Measurements from ENCODE around the gene HOXB9.

HOXB9 gene

DNA sequence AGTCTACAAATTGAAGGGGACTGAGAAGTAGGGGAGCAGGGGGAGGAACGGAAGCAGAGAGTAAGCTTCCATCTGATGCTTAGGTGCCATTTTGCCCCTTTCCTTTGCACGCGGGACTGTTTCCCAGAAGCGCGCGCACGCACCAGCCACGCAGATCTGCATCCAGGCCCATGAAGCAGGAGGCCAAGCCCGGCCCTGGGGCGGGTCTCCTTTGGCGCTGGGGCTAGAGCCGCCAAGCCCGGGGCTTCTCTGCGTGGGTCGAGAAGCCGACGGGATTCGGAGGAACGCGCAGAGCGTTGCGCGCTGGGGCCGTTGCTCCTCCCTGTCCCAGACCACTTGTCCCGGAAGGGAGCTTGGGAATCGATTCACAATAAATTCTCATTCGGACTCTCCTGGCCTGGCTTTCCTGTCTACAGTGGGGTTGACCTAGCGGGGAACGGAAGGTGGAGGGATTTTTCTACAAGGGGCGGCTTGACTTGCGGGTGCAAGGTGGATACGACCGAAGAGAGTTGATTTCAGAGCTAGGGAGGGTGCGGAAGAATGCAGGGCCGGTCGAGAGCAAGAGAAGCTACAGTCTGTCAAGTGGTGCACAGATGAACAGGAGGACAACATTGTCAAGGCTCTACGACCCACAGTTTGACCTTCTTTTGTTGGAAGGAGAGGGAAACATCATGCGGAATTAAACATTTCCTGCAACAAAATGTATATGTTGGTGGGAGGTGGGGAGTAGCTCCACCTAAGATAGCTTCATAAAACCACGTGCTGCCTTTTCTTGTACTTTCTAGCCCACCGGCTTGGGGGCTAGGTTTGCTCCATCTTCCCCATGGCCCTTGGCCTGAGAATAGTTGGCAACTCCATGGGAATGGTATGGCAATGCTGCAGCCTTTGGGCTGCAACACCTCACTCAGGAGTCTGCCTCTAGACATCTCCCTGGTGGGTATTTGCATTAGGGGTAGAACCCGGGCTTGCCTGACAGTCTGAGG is 4.5 kb downstream of the HOXB9 start:
- no peaks in the 10 kb centered on the region for H3K36me3 ChIP-seq (ENCODE audit: control insufficient read depth, insufficient read depth, low read length)
- H3K4me1 ChIP-seq (ENCODE audit: control insufficient read depth, insufficient read depth, low read length, poor library complexity, severe bottlenecking), result peaks cover 10% of the 10 kb centered on the region
- no peak overlapping the region for H3K4me3 ChIP-seq (ENCODE audit: extremely low read depth, insufficient read depth, low read length, poor library complexity, severe bottlenecking)
- no peak overlapping the region for H3K27ac ChIP-seq (ENCODE audit: low read depth, low read length, severe bottlenecking)
- no peaks in the 10 kb centered on the region for H3K9me3 ChIP-seq (ENCODE audit: control insufficient read depth, low read length)
- WGBS, 2 experiments (ENCODE audit: insufficient coverage in 2 of 2), result 6 to 8% methylated on average over 34 to 36 of the region's 41 CpGs

DNA sequence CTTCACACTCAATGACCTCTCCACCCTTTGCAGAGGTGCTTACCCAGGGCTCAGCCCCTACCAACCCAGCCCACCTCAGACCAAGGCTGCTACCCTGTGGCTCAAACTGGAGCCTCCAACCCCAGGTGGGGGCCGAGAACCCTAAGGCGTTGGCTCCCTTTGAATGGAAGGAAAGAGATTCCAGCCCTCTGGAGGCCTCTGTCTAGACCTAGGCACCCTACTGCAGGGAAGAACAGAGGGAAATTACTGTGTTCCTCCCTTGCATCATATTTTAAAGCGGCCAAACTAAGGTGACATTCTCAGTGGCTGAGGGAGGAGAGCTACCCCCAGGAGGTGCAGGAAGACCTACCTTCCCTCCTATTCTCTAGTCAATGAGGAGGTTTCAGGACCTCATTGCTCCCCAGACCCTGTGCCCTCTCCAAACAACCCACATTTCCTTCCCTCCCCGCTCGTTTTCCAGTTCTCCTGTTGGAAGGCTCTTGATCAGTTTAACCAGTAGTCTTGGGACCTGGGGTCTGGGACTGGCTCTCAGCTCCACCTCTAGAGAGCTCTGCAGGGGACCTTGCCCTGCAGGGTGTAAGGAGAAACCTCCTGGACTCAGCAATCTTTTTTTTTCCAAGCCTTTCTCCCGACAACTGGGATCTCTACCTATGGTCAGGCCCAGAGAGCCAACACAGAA is 5.6 kb downstream of the HOXB9 start:
- WGBS, 2 experiments (ENCODE audit: insufficient coverage in 2 of 2), result 4 to 13% methylated on average over 3 to 4 of the region's 6 CpGs
- Histone ChIP-seq H3K4me3 (ENCODE audit: extremely low read depth, insufficient read depth, low read length, poor library complexity, severe bottlenecking) (no peak overlapping the region), H3K36me3 (ENCODE audit: control insufficient read depth, insufficient read depth, low read length) (no peaks in the 10 kb centered on the region), H3K27ac (ENCODE audit: low read depth, low read length, severe bottlenecking) (no peak overlapping the region), H3K9me3 (ENCODE audit: control insufficient read depth, low read length) (no peaks in the 10 kb centered on the region), H3K4me1 (ENCODE audit: control insufficient read depth, insufficient read depth, low read length, poor library complexity, severe bottlenecking) (peaks cover 5% of the 10 kb centered on the region)

DNA sequence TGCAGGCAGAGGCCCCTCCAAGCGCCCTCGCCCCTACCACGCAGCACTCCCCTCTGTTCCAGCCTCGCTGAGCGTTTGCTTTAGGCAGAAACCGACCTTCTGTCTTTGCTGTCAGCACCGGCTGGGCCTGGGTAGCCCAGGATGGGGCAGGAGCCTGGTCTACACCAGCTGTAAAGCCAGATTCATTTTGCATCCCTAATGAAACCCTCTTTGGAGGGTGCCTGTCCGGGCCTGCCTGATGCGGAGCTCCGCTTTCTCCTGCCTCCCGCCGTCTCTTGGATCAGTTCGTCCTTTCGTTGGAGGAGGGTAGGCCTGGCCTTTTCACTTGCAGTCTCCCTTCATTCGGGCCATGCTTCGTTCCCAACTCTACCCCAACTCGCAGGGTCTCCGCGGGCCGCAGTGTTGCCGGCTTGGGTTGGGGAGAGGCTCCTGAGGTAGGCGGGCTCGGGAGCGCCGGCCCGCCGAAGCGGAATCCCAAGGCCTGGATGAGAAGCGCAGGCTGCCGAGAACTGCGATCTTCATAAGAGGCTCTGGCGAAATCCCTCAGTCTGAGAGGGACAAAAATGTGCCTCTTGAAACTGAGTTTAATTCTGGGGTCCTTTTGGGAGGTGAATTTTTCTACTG is 6.2 kb downstream of the HOXB9 start:
- 4% methylated on average over 22 to 28 of the region's 32 CpGs for WGBS, 2 experiments (ENCODE audit: insufficient coverage in 2 of 2)

DNA sequence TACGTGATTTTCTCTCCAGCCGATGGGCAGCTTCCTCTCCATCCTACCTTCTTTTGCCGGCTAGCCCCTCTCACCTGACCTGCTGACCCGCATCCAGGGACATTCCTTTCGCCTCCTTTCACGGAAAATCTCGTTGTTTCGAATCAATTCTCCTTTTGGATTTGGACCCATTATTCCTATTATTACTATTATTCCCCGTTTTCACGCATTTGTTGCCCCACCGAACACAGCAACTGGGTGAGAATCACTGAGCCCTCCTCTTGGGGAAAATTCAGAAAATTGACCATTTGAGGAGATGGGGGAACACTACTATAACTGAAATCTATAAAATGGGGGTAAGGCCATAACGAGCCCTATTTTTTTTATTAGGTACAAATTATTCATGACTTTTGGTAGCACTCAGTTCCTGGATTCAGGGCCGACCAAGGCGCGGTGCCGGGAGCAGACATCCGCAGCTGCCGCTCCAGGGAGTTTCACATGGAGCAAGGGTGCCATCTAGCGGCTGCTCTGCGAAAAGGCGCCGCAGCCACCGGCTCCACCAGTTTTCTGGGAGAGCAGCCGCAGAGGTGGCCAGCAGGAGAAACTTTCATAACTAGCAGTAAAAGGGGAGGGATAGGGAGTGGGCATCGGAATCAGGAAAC is 7.8 kb downstream of the HOXB9 start:
- Histone ChIP-seq H3K27ac (ENCODE audit: low read depth, low read length, severe bottlenecking) (no peak overlapping the region), H3K9me3 (ENCODE audit: control insufficient read depth, low read length) (no peaks in the 10 kb centered on the region), H3K36me3 (ENCODE audit: control insufficient read depth, insufficient read depth, low read length) (no peaks in the 10 kb centered on the region), H3K4me3 (ENCODE audit: extremely low read depth, insufficient read depth, low read length, poor library complexity, severe bottlenecking) (peak overlapping the region; percentile 17), H3K4me1 (ENCODE audit: control insufficient read depth, insufficient read depth, low read length, poor library complexity, severe bottlenecking) (peaks cover 5% of the 10 kb centered on the region)
- 1% methylated on average over 17 to 19 of the region's 25 CpGs for WGBS, 2 experiments (ENCODE audit: insufficient coverage in 2 of 2)

More for the DNA sequence above, 6.2 kb downstream of the HOXB9 start:
- no peak overlapping the region for H3K4me3 ChIP-seq (ENCODE audit: extremely low read depth, insufficient read depth, low read length, poor library complexity, severe bottlenecking)
- H3K9me3 ChIP-seq (ENCODE audit: control insufficient read depth, low read length), result no peaks in the 10 kb centered on the region
- H3K4me1 ChIP-seq (ENCODE audit: control insufficient read depth, insufficient read depth, low read length, poor library complexity, severe bottlenecking), result peaks cover 5% of the 10 kb centered on the region
- peak overlapping the region; percentile 50 for H3K27ac ChIP-seq (ENCODE audit: low read depth, low read length, severe bottlenecking)
- no peaks in the 10 kb centered on the region for H3K36me3 ChIP-seq (ENCODE audit: control insufficient read depth, insufficient read depth, low read length)

DNA sequence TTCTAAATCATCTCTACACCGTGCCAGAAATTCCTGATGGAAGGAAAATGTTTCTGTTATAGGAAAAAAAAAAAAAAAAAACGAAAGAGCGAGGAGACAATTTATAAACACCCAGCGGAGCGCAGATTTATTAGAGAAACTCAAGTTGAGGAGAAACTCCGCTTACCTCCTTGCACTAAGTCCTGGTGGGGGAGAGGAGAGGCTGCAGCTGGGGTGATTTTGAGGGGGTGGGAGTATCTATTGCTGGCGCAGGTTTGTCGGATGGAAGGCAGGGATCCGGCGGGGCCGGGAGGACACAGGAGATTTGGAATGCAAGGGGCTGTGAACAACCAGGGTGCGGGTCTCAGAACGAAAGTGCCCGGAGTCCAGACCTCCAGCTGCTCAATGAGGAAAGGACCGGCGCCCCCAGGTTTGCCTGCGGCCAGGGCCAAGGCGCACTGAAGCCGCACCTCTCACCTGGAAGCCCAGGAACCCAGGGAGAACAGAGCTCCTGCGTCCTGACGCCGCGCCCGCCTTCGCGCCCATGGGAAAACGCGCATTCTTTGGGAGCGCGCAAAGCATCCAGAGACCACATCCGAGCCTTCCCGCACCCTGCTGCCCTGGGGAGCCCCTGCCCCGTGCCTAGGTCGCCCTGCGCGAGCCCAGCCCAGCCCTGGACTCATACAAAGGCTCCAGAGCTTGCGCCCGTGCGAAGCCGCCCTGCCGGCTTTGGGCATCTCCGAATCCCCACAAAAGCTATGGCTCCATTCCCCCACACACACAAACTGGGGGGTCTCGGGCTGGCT is 8.5 kb downstream of the HOXB9 start:
- H3K27ac ChIP-seq (ENCODE audit: low read depth, low read length, severe bottlenecking), result no peak overlapping the region

DNA sequence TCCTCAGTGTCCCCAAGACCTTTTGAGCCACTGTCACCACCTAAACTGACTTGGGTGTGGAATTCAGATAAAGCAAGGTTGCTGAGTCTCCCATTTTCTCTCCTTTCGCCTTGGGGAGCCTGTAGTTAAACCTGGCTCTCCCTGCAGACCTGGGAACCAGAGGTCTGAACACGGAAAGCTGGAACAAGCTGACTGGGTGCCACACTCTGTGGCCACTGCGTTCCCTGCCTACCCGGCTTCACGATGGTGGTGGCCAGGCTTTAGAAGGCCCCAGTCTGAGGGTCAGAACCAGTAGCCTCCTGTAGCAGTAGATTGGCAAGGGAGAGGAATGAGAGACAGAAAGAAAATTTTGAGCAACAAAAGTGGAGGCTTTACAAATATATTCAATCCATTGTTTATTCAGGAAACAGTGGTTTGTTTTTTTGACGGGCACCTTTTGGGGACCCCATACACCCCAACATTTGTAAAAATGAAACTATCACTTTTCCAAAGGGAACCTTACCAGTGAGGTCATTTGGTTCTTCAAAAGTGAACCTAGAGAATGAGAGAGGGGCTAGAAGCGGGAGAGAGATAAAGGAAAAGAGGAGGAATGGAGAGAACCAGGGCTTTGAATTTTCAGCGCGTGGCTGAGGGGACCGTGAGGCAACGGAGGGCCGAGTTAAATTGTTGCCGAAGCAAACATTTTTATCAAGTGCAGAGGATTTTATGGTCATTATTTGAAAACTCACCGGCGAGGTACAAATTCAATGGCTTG is 9.3 kb downstream of the HOXB9 start:
- WGBS, 2 experiments (ENCODE audit: insufficient coverage in 2 of 2), result 5 to 7% methylated on average over 11 to 12 of the region's 15 CpGs
- Histone ChIP-seq H3K9me3 (ENCODE audit: control insufficient read depth, low read length) (no peaks in the 10 kb centered on the region), H3K27ac (ENCODE audit: low read depth, low read length, severe bottlenecking) (peak overlapping the region; percentile 56), H3K36me3 (ENCODE audit: control insufficient read depth, insufficient read depth, low read length) (no peaks in the 10 kb centered on the region), H3K4me3 (ENCODE audit: extremely low read depth, insufficient read depth, low read length, poor library complexity, severe bottlenecking) (no peak overlapping the region), H3K4me1 (ENCODE audit: control insufficient read depth, insufficient read depth, low read length, poor library complexity, severe bottlenecking) (peaks cover 6% of the 10 kb centered on the region)

More for the DNA sequence above, 8.5 kb downstream of the HOXB9 start:
- 3% methylated on average over 38 to 39 of the region's 43 CpGs for WGBS, 2 experiments (ENCODE audit: insufficient coverage in 2 of 2)
- H3K4me3 ChIP-seq (ENCODE audit: extremely low read depth, insufficient read depth, low read length, poor library complexity, severe bottlenecking), result no peak overlapping the region
- H3K9me3 ChIP-seq (ENCODE audit: control insufficient read depth, low read length), result no peaks in the 10 kb centered on the region
- peaks cover 5% of the 10 kb centered on the region for H3K4me1 ChIP-seq (ENCODE audit: control insufficient read depth, insufficient read depth, low read length, poor library complexity, severe bottlenecking)
- no peaks in the 10 kb centered on the region for H3K36me3 ChIP-seq (ENCODE audit: control insufficient read depth, insufficient read depth, low read length)

DNA sequence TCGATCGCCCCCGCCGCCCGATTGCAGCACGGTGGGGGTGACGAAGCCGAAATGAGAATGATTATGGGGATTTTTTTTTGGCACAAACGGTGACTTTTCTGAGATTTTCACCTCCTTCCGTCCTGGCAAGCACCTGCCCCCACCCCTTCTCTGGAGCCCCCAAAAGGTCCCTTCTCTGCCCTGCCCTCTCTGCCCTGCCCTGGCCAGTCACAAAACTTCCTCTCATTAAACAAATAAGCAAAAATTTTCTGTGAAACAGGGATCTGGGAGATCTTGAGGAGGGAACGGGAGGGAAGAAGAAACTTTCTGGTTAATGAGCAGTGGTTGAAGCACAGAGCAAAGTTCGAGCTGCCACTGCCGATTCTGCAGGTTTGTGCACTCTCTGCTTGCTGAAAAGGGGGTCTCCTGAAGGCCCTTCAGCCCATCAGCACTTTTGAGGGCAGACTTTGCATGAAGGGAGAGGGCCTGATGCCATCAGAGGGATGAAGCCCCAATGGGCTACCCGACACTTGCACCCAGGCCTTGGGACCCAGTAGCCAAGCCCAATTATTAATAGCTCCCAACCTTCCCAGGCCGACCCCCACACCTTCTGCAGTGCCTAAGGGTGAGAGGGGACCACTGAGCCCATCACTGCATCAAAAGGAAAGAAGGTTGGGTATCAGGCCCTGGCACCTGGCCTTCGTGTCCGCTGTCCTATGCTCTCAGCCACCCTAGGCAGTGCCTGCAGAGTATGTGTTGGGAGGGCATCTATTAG is 10.0 kb downstream of the HOXB9 start:
- H3K4me1 ChIP-seq (ENCODE audit: control insufficient read depth, insufficient read depth, low read length, poor library complexity, severe bottlenecking), result peaks cover 9% of the 10 kb centered on the region
- H3K4me3 ChIP-seq (ENCODE audit: extremely low read depth, insufficient read depth, low read length, poor library complexity, severe bottlenecking), result no peak overlapping the region
- H3K36me3 ChIP-seq (ENCODE audit: control insufficient read depth, insufficient read depth, low read length), result no peaks in the 10 kb centered on the region
- 6 to 21% methylated on average over 4 to 7 of the region's 17 CpGs for WGBS, 2 experiments (ENCODE audit: insufficient coverage in 2 of 2)
- H3K27ac ChIP-seq (ENCODE audit: low read depth, low read length, severe bottlenecking), result peak overlapping the region; percentile 24
- no peaks in the 10 kb centered on the region for H3K9me3 ChIP-seq (ENCODE audit: control insufficient read depth, low read length)

DNA sequence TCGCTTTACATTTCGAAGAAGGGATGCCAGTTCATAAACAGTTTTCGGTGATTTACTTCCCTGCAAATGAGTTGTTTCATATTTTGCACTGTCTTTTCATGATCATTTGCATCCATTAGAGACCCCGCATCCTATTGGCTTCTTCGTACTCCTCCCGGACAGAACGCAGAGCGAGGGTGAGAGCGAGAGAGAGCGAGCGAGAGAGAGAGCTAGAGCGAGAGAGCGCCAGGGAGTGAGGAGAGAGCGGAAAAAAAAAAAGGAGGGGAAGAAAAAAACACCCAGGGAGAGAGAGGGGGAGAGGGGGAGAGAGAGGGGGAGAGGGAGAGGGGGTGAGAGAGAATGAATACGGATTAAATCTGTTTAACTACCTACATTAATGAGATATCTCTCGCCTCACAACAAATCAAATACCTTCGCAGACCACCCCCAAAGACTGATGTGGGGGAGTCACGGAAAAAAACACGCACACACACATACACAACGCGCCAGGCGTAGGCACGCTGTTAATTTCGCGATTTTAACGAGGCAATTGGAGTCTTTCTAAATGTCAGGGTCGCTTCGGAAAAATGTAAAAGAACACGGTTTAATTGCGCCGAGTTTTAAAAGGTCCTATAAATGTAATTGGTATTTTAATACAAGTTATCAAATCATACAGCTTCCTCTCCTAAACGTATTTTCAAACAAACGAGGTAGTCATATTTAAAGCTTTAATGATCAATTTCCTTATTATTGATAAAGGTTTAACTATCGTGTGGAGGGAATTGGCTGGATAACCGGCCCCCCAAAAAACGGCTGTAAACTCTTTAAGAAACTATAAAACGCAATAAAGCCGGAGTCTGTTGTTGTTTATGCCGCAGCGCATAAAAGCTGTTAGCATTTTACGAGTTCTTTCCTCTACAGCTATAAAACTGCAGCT is 10.9 kb downstream of the HOXB9 start, which contains the start of gene HOXB8:
Gene HOXB8, minus strand, starts transcription at position 246 of the 916 bp plus-strand sequence. CDS start 588 bp downstream, outside the sequence.
- Histone ChIP-seq H3K36me3 (ENCODE audit: control insufficient read depth, insufficient read depth, low read length) (no peaks in the 10 kb centered on the region), H3K4me3 (ENCODE audit: extremely low read depth, insufficient read depth, low read length, poor library complexity, severe bottlenecking) (peak within 1 kb of the TSS; percentile 45), H3K9me3 (ENCODE audit: control insufficient read depth, low read length) (no peaks in the 10 kb centered on the region), H3K4me1 (ENCODE audit: control insufficient read depth, insufficient read depth, low read length, poor library complexity, severe bottlenecking) (peaks cover 15% of the 10 kb centered on the region), H3K27ac (ENCODE audit: low read depth, low read length, severe bottlenecking) (peak within 1 kb of the TSS; percentile 74)
- WGBS, 2 experiments (ENCODE audit: insufficient coverage in 2 of 2), result 15 to 17% methylated on average over 9 to 10 of the region's 41 CpGs
